GM19351 (cell line): ENCODE data around the gene EPHB2.

ENCODE experiments used
- ATAC-seq: cut with Tn5 transposase; IDR thresholded peaks from one replicate; pipeline ENCODE4 v1.9.1; 2021; ENCODE audit warnings: mild to moderate bottlenecking, moderate library complexity; ENCODE audit not compliant: unreplicated experiment

The EPHB2 gene

GRCh38 chr1:22796642-22797041 is 86.0 kb downstream of the EPHB2 start:
- ATAC-seq, result no peak

DNA sequence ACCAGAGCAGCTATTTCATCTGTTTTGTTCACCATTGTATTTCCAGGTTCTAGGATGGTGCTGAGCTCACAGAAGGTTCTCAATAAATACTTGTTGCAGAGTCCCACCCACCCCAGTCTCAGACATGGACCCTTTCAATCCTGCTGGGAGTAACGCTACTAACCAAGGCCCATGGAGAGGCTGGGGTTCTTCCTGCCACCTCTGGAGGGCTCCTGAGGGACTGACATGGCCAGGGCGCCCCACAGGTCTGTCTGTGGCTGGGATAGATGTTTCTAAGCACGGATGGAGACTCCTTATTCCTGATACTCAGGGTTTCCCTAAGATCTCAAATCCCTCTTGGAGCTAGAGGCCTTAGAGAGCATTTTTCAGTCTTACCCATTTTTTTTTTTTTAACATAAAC is 87.4 kb downstream of the EPHB2 start:
- no peak for ATAC-seq

- no peak for ATAC-seq
Measured at GRCh38 chr1:22799971-22800370, 89.3 kb downstream of the EPHB2 start.

GRCh38 chr1:22800629-22801028 is 90.0 kb downstream of the EPHB2 start:
- ATAC-seq, result no peak

DNA sequence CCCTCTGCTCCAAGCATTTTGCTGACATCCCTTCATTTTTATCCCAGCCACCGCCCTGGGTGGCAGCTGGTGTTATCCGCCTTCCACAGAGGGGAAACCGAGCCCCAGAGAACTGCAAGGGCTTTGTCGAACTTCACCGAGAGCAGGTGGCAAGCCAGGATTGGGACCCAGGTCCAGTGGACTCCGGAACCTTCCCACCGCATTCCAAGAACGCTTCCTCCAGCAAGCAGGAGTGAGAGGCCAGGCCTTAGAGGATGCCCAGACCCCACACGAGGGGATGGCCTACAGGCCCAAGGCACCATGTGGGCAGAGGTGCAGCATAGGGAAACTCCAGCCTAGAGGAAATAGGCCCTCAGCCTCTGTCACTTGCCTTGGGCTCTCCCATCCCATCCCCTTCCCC is 90.7 kb downstream of the EPHB2 start:
- no peak for ATAC-seq

GRCh38 chr1:22801761-22802160 is 91.1 kb downstream of the EPHB2 start:
- ATAC-seq, result no peak

DNA sequence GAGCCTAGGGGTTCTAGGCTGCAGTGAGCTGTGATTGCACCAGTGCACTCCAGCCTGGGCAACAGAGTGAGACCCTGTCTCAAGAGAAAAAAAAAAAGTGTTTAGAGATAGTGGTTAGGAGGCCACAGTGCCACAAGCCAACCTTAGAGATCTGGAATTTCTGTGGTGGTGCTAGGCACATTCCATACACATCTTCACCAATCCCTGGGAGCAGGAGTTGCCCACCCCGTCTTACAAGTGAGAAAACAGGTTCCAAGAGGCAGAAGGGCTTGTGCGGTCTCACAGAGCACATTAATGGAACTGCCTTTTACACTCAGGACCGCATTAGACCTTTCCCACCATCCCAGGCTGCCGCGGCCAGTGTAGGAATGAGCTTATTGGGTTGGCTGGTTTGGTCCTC is 93.2 kb downstream of the EPHB2 start:
- no peak for ATAC-seq

DNA sequence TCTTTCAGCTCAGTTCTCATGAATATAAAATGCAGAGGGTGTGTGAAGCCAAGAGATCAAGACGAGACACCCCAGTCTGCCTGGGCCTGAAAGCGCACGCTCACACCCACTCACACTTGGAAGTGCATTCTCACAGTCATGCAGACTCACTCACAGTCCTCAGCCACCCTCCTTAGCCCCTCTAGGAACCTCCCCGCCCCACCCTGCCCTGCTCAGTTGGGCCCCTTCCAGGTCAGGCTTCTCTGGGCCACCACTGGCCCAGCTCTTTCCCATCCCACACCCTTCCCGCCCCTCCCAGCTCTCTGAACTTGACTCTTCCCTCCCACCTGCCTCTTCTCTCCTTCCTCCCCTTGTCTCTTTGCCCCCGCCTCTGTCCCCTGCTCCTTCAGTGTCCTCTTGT is 93.8 kb downstream of the EPHB2 start:
- no peak for ATAC-seq

DNA sequence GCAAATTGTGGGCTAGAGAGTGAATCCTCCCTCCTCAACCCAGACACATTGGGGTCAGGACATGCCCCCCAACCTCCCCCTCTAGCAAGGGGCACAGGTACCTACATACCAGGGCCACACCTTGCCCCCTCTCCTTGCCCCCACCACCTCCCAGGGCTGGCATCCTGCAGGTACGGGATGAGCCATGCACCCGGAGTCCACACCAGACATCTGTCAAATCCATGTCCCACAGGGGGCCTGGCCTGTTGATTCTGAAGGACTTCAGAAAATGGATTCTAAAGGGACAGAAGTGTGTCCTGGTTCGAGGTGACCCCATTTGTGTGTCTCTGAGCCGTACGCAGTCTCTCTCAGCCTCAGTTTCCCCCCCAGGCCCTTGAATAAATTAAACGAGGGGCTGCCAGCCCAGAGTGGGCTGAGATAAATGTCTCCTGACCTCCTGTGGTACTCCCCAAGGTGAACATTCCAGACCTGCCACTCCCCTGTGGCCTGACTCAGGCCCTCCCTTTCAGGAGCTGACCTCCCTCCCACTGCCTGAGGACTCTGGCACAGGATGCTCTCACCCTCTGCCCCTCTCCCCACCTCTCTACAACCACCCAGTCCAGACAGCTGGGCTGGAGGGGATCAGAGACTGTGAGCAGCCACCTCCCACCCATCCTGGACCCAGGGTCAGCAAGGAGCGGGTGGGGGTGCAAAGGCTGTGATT is 94.5 kb downstream of the EPHB2 start:
- no peak for ATAC-seq

DNA sequence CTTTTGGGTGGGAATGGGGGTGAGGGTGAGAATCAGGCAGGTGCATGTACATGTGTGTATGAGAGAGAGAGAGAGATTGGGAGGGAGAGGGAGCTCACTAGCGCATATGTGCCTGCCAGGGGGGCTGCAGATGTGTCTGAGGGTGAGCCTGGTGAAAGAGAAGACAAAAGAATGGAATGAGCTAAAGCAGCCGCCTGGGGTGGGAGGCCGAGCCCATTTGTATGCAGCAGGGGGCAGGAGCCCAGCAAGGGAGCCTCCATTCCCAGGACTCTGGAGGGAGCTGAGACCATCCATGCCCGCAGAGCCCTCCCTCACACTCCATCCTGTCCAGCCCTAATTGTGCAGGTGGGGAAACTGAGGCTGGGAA is 95.0 kb downstream of the EPHB2 start:
- ATAC-seq, result no peak

GRCh38 chr1:22806584-22806983 is 95.9 kb downstream of the EPHB2 start:
- no peak for ATAC-seq

- ATAC-seq, result no peak
Measured at GRCh38 chr1:22807340-22807739, 96.7 kb downstream of the EPHB2 start.

DNA sequence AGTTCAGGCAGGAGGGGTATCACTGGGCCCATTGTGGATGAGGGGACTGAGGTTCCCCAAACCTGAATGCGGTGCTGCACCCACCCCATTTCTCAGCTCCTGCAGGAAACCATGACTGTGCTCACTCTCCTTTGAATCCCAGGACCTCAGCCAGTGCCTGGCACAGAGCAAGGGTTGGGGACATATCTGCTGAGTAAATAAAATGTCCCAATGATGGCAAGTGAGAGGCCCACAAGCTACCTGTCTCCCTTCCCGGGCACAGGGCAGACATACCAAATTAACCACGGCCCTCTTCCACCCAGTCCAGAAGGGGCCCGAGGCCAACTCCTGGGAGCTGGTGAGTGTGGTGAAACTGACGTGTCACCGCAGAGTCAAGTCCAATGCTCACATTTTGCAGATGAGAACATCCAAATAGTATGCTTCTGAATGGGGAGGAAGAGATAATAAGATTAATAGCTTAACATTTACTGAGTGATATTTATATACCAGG is 97.6 kb downstream of the EPHB2 start:
- no peak for ATAC-seq

DNA sequence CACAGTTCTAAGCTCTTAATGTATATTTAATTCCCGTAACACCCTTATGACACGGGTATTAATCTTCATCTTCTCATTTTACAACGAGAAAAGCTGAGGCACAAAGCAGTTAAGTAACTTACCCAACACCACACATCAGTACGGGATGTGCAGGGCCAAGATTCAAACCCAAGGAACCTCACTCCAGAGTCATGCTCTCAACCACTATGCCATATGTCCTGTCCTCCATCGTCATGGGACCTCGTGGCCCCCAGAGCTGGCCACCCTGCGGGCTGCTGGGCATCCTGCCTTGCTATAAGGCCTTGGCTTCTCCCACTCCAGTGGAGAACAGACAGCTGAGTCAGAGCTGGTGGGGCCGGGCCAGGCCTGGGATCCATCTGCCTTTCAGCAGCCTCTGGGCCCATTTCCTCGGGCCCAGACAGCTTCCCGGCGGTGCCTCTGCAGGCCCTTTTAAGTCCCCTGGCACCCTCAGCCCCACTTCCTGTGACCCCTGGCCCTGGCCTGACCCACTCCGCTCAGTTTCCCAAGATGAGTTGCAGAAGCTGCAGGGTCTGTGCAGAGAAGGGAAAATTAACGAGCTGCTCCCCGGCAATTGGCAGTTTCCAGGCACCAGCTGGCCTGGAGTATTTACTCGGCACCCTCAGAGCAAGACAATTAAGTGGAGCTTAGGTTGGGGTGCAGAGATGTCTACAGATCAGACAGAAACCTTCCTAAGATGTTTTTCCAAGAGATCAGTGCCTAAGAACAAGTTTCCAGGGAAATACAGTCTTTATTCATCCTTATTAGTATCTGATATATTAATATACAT is 98.2 kb downstream of the EPHB2 start:
- no peak for ATAC-seq

GRCh38 chr1:22809783-22810182 is 99.1 kb downstream of the EPHB2 start:
- no peak for ATAC-seq

- ATAC-seq, result no peak
Measured at GRCh38 chr1:22810378-22810777, 99.7 kb downstream of the EPHB2 start.

GRCh38 chr1:22812092-22812880 is 101.6 kb downstream of the EPHB2 start:
- no peak for ATAC-seq

GRCh38 chr1:22812993-22813790 is 102.6 kb downstream of the EPHB2 start:
- no peak for ATAC-seq

- ATAC-seq, result no peak
Measured at GRCh38 chr1:22814176-22815042, 103.8 kb downstream of the EPHB2 start.

GRCh38 chr1:22815043-22815365 is 104.4 kb downstream of the EPHB2 start:
- ATAC-seq, result no peak
